ENCODE data around the gene ZMYND8. TPM values are rescaled to one million over a fixed set of nuclear protein-coding genes. Genes with fewer than 3 reads are reported as not detected.

The ZMYND8 gene
- total RNA-seq, 1 experiment from 2014 or later, result 11.6 TPM

DNA sequence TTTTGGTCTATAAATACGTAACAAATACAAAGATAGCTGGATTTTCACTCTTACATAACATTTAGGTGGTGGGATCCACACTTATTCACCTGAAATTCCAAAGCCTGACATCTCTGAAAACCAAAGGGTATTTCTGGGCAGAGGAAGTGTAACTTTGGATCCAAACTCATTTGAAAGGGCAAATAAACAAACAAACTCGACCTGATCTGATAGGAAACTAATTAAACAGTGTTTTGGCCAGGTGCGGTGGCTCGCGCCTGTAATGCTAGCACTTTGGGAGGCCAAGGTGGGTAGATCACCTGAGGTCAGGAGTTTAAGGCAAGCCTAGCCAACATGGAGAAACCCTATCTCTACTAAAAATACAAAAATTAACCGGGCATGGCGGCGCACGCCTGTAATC, 128.9 kb downstream of the ZMYND8 start:
- no peaks in the 10 kb centered on the region for H4K20me1 ChIP-seq (ENCODE audit: low read length)
- CTCF ChIA-PET, result no interaction called here
- no peaks in the 10 kb centered on the region for H3K9me2 ChIP-seq (replicated peaks; ENCODE audit: low read length)
- H3F3A ChIP-seq (ENCODE audit: low read length, unreplicated experiment), result no peaks in the 10 kb centered on the region
- no peak overlapping the region for H3K4me3 ChIP-seq (ENCODE audit: low read length)
- H3K9me3 ChIP-seq (ENCODE audit: low read length), result no peaks in the 10 kb centered on the region
- H3K27me3 ChIP-seq (ENCODE audit: low read length), result no peaks in the 10 kb centered on the region
- DNase-seq (no peak), ATAC-seq (no peak)
- intact Hi-C loops (cut with micrococcal nuclease), result no loop called here
- H3K27ac ChIP-seq (ENCODE audit: low read length), result no peak overlapping the region
- no peak overlapping the region for H3K4me2 ChIP-seq (ENCODE audit: low read length)
- H3K36me3 ChIP-seq (ENCODE audit: low read depth, low read length), result peaks cover 9% of the 10 kb centered on the region; the same call in 1 of the 2 replicates
- TF ChIP-seq EZH2 (IDR thresholded peaks at IDR 0.05; ENCODE audit: low read length, unreplicated experiment), result no peak
- no peak for TF ChIP-seq EZH2phosphoT487 (IDR thresholded peaks at IDR 0.05; ENCODE audit: borderline replicate concordance, low read length)
- TF ChIP-seq, protein P1, sequence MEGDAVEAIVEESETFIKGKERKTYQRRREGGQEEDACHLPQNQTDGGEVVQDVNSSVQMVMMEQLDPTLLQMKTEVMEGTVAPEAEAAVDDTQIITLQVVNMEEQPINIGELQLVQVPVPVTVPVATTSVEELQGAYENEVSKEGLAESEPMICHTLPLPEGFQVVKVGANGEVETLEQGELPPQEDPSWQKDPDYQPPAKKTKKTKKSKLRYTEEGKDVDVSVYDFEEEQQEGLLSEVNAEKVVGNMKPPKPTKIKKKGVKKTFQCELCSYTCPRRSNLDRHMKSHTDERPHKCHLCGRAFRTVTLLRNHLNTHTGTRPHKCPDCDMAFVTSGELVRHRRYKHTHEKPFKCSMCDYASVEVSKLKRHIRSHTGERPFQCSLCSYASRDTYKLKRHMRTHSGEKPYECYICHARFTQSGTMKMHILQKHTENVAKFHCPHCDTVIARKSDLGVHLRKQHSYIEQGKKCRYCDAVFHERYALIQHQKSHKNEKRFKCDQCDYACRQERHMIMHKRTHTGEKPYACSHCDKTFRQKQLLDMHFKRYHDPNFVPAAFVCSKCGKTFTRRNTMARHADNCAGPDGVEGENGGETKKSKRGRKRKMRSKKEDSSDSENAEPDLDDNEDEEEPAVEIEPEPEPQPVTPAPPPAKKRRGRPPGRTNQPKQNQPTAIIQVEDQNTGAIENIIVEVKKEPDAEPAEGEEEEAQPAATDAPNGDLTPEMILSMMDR (conservative IDR thresholded peaks at IDR 0.05; ENCODE audit: low read depth, low read length), result no peak
- BruUV-seq (replicated peaks), result no TSS peak
- POLR2A ChIA-PET (ENCODE audit: unreplicated experiment), result no interaction called here
- H3K79me2 ChIP-seq (ENCODE audit: low read length), result no peaks in the 10 kb centered on the region
- H3K9ac ChIP-seq (ENCODE audit: low read length), result no peak overlapping the region
- H3K4me1 ChIP-seq (ENCODE audit: insufficient read depth, low read length), result no peaks in the 10 kb centered on the region
- no peak overlapping the region for H2AFZ ChIP-seq (ENCODE audit: low read length)

DNA sequence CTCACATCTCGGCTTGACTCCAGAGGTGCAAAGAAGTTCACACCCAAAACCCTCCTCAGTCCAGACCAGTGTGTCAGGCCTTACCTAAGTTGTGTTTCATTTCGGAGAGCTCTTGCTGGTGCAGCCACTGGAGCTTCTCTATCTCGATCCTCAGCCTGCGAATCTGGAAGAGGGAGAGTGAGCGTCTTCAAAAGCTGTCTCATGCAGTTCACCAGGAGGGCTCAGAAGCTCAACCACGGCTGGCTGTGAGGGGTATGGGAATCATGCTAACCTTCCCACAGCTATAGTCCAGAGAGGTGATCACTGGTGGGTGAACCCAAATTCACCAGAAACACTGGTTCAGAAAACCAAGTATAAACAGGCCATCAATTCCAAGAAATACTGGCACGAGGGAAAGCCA, 129.4 kb downstream of the ZMYND8 start:
- Histone ChIP-seq H3K36me3 (ENCODE audit: low read depth, low read length) (peaks cover 8% of the 10 kb centered on the region; the same call in 1 of the 2 replicates), H3F3A (ENCODE audit: low read length, unreplicated experiment) (no peaks in the 10 kb centered on the region), H3K9me3 (ENCODE audit: low read length) (no peaks in the 10 kb centered on the region), H4K20me1 (ENCODE audit: low read length) (no peaks in the 10 kb centered on the region), H3K79me2 (ENCODE audit: low read length) (no peaks in the 10 kb centered on the region), H3K9ac (ENCODE audit: low read length) (no peak overlapping the region), H3K4me1 (ENCODE audit: insufficient read depth, low read length) (no peaks in the 10 kb centered on the region), H2AFZ (ENCODE audit: low read length) (no peak overlapping the region), H3K27ac (ENCODE audit: low read length) (no peak overlapping the region), H3K9me2 (replicated peaks; ENCODE audit: low read length) (no peaks in the 10 kb centered on the region), H3K4me3 (ENCODE audit: low read length) (no peak overlapping the region), H3K4me2 (ENCODE audit: low read length) (no peak overlapping the region), H3K27me3 (ENCODE audit: low read length) (no peaks in the 10 kb centered on the region)
- TF ChIP-seq, protein P1 (conservative IDR thresholded peaks at IDR 0.05; ENCODE audit: low read depth, low read length), result no peak
- no peak for TF ChIP-seq EZH2phosphoT487 (IDR thresholded peaks at IDR 0.05; ENCODE audit: borderline replicate concordance, low read length)
- TF ChIP-seq EZH2 (IDR thresholded peaks at IDR 0.05; ENCODE audit: low read length, unreplicated experiment), result no peak
- DNase-seq (no peak), ATAC-seq (no peak)
- POLR2A ChIA-PET (ENCODE audit: unreplicated experiment), result no interaction called here
- BruUV-seq (replicated peaks), result no TSS peak
- CTCF ChIA-PET, result no interaction called here
- intact Hi-C loops (cut with micrococcal nuclease), result no loop called here

DNA sequence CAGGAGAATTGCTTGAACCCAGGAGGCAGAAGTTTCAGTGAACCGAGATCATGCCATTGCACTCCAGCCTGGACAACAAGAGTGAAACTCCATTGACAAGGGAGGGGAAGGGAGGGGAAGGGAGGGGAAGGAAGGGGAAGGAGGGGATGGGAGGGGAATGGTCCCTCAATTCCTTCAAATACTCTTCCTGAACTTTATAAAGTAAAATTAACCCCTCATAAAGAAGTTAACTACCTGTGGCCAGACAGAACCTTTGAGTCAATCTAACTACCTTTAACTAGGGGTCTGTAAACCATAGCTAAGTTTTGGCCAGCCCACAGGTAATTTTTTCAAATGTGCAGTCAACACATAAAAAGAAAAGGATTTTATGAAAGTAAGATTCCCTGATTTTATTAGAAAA, 131.0 kb downstream of the ZMYND8 start:
- no TSS peak for BruUV-seq (replicated peaks)
- intact Hi-C loops (cut with micrococcal nuclease), result no loop called here
- Histone ChIP-seq H3K9me2 (replicated peaks; ENCODE audit: low read length) (no peaks in the 10 kb centered on the region), H2AFZ (ENCODE audit: low read length) (no peak overlapping the region), H3K27me3 (ENCODE audit: low read length) (no peaks in the 10 kb centered on the region), H3K9ac (ENCODE audit: low read length) (no peak overlapping the region), H3K4me2 (ENCODE audit: low read length) (no peak overlapping the region), H3K27ac (ENCODE audit: low read length) (no peak overlapping the region), H3F3A (ENCODE audit: low read length, unreplicated experiment) (no peaks in the 10 kb centered on the region), H3K4me3 (ENCODE audit: low read length) (no peak overlapping the region), H3K79me2 (ENCODE audit: low read length) (no peaks in the 10 kb centered on the region), H4K20me1 (ENCODE audit: low read length) (no peaks in the 10 kb centered on the region), H3K4me1 (ENCODE audit: insufficient read depth, low read length) (no peaks in the 10 kb centered on the region), H3K9me3 (ENCODE audit: low read length) (no peaks in the 10 kb centered on the region), H3K36me3 (ENCODE audit: low read depth, low read length) (peaks cover 12% of the 10 kb centered on the region; the same call in 1 of the 2 replicates)
- TF ChIP-seq EZH2phosphoT487 (IDR thresholded peaks at IDR 0.05; ENCODE audit: borderline replicate concordance, low read length) (no peak), EZH2 (IDR thresholded peaks at IDR 0.05; ENCODE audit: low read length, unreplicated experiment) (no peak)
- TF ChIP-seq, protein P1 (conservative IDR thresholded peaks at IDR 0.05; ENCODE audit: low read depth, low read length), result no peak
- DNase-seq, result no peak
- no peak for ATAC-seq
- ChIA-PET CTCF (no interaction called here), POLR2A (ENCODE audit: unreplicated experiment) (no interaction called here)
